ENCODE results near the gene SLC39A13. TPM values are rescaled to one million over a fixed set of nuclear protein-coding genes. Genes with fewer than 3 reads are reported as not detected.

SLC39A13 gene
- total RNA-seq, 1 donor from 2014 or later = 124 TPM

- DNase-seq (ENCODE audit: low read depth) = no peak
Observed at GRCh38 chr11:47449541-47449940, 41.2 kb downstream of the SLC39A13 start.

- DNase-seq (ENCODE audit: low read depth) = no peak
Observed at GRCh38 chr11:47451436-47451835, 43.0 kb downstream of the SLC39A13 start.

- no peak for DNase-seq (ENCODE audit: low read depth)
Observed at GRCh38 chr11:47451990-47452389, 43.6 kb downstream of the SLC39A13 start.

- DNase-seq (ENCODE audit: low read depth) = no peak
Observed at GRCh38 chr11:47453365-47453764, 45.0 kb downstream of the SLC39A13 start.

- DNase-seq (ENCODE audit: low read depth) = peak; percentile 83
Observed at GRCh38 chr11:47454258-47454671, 45.9 kb downstream of the SLC39A13 start.

- no peak for DNase-seq (ENCODE audit: low read depth)
Observed at GRCh38 chr11:47460571-47461235, 52.3 kb downstream of the SLC39A13 start.

GRCh38 chr11:47461876-47462275 lies 53.5 kb downstream of the SLC39A13 start:
- no peak for DNase-seq (ENCODE audit: low read depth)

GRCh38 chr11:47464483-47464882 lies 56.1 kb downstream of the SLC39A13 start:
- DNase-seq (ENCODE audit: low read depth) = peak; percentile 79

Small RNA genes lying within 50 kb of the gene (microRNA-seq; reads per million reads assigned to microRNA genes)
- not detected for gene MIR4487

Other genes with a start within 250 kb of the SLC39A13 start
- 163 and 175 TPM in 2 replicates for gene ARFGAP2, start 231.7 kb upstream of the SLC39A13 start, total RNA-seq
- gene PACSIN3, start 222.2 kb upstream of the SLC39A13 start, total RNA-seq = 29.9 and 35.9 TPM in 2 replicates
- 33.2 and 34.2 TPM in 2 replicates for gene DDB2, start 193.6 kb upstream of the SLC39A13 start, total RNA-seq
- gene ACP2, start 159.8 kb upstream of the SLC39A13 start, total RNA-seq = 34.8 and 60.8 TPM in 2 replicates
- gene NR1H3, start 150.6 kb upstream of the SLC39A13 start, total RNA-seq = 9.9 and 11.3 TPM in 2 replicates
- gene MADD, start 138.5 kb upstream of the SLC39A13 start, total RNA-seq = 41.0 and 54.4 TPM in 2 replicates
- gene MYBPC3, start 55.9 kb upstream of the SLC39A13 start, total RNA-seq = not detected in 2 replicates
- gene SPI1, start 30.0 kb upstream of the SLC39A13 start, total RNA-seq = not detected in 2 replicates
- 257 and 296 TPM in 2 replicates for gene PSMC3, start 17.8 kb downstream of the SLC39A13 start, total RNA-seq
- gene RAPSN, start 40.5 kb downstream of the SLC39A13 start, total RNA-seq = 321 and 358 TPM in 2 replicates
- 74.7 and 127 TPM in 2 replicates for gene CELF1, start 144.5 kb downstream of the SLC39A13 start, total RNA-seq
- gene PTPMT1, start 157.0 kb downstream of the SLC39A13 start, total RNA-seq = 79.1 and 79.7 TPM in 2 replicates
- gene KBTBD4, start 170.4 kb downstream of the SLC39A13 start, total RNA-seq = 20.8 and 24.1 TPM in 2 replicates
- 111 and 133 TPM in 2 replicates for gene NDUFS3, start 170.5 kb downstream of the SLC39A13 start, total RNA-seq
- gene FAM180B, start 178.1 kb downstream of the SLC39A13 start, total RNA-seq = 1.8 and 2.8 TPM in 2 replicates
- gene C1QTNF4, start 185.8 kb downstream of the SLC39A13 start, total RNA-seq = 0.13 and 0.16 TPM in 2 replicates
- gene MTCH2, start 234.0 kb downstream of the SLC39A13 start, total RNA-seq = 88.2 and 91.7 TPM in 2 replicates